SK-N-SH treated with all-trans-retinoic acid at 6 μM for 48 hours (cell line): ENCODE measurements around the gene NT5C3B.

Experiments used
- PATZ1 ChIP-seq: fragments of 250-450 bp; sonication (Bioruptor Pico); IDR thresholded peaks from 2 replicates; pipeline ENCODE4 v1.8.0; 2020; ENCODE audit warnings: mild to moderate bottlenecking, moderate library complexity, borderline replicate concordance
- ZFP30 ChIP-seq: fragments of 450-650 bp; formaldehyde crosslinking; IDR thresholded peaks from 2 replicates; pipeline ENCODE4 v1.5.0; 2022; ENCODE audit warnings: mild to moderate bottlenecking, moderate library complexity
- ZNF70 ChIP-seq: fragments of 450-650 bp; formaldehyde crosslinking; IDR thresholded peaks from 2 replicates; pipeline ENCODE4 v1.5.0; 2020; ENCODE audit warnings: mild to moderate bottlenecking, moderate library complexity

DNA sequence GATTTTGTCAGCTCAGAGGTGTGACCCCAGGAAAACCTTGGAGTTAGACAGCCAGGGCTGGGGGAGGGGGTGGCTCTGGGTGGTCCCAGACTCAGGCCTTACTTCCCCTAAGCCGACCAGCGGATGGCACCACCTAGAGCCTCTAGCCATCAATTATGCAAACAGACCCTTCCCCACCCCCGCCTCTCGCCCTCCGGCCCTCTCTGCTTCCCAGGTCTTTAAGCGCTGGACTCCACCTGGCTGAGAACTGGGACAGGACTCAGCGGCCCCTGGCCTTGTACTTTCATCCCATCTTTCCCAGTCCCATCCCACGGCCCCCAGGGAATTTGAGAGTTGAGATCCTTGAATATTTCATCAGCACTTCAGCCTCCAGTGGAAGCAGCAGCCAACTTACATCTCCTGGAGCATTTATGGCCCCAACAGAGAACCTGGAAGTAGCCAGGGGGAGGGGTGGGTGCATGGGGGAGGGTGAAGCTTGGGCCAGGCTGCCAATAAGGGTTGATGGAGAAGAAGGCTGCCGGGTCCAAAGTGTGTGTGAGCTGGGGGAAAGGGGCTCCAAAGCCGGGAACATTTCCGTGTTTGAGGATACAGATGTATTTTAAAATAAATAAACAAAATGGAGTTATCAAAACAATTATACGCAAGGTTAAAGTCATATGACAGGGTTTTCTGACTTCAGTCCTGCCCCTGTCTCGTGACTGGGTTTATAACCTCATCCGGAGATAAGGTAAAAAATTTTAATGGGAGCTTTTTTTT, 42.1 kb downstream of the NT5C3B start:
- no peak for TF ChIP-seq ZNF70 (CRISPR knock-in tag)
- TF ChIP-seq ZFP30 (CRISPR knock-in tag), result no peak
- TF ChIP-seq PATZ1, result no peak
